Measurements from ENCODE around the gene APBA3.

APBA3 gene

DNA sequence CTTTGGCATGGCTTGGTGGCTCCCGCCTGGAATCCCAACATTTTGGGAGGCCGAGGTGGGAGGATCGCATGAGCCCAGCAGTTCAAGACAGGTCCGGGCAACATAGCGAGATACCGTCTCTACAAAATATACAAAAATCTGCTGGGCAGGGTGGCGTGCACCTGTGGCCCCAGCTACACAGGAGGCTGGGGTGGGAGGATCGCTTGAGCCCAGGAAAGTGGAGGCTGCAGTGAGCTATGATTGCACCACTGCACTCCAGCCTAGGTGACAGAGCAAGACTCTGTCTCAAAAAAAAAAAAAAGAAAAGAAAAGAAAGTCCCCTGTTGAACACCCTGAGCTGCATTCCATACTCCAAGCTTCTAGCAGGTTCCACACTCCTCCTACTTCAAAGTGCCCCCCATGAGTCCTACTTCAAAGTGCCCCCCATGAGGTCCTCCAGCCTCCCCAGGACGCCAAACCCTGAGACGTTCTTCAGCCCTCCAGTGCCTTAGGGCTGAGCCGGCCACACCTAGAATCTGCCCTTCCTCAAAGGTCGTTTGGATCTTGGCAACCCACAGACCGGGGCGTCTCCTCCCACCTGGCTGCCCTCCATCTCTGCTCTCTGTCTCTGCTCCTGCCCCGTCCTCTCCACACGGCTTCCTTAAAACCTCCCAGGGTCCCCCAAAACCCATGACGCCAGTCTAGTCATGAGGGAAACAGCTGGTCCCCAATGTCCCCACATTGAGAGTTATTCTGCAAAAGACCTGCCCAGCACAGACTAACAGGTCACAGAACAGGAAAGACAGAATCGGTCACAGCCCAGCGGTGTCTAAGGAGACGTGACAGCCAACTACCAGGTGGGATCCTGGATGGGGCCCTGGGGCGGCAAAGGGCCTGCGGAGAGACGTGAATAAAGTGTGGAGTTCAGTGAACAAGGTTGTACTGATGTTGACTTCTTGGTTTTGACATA is 48.6 kb downstream of the APBA3 start:
- DNase-seq, result no peak

GRCh38 chr19:3710265-3710812 is 51.2 kb downstream of the APBA3 start:
- peak; percentile 47 for DNase-seq

DNA sequence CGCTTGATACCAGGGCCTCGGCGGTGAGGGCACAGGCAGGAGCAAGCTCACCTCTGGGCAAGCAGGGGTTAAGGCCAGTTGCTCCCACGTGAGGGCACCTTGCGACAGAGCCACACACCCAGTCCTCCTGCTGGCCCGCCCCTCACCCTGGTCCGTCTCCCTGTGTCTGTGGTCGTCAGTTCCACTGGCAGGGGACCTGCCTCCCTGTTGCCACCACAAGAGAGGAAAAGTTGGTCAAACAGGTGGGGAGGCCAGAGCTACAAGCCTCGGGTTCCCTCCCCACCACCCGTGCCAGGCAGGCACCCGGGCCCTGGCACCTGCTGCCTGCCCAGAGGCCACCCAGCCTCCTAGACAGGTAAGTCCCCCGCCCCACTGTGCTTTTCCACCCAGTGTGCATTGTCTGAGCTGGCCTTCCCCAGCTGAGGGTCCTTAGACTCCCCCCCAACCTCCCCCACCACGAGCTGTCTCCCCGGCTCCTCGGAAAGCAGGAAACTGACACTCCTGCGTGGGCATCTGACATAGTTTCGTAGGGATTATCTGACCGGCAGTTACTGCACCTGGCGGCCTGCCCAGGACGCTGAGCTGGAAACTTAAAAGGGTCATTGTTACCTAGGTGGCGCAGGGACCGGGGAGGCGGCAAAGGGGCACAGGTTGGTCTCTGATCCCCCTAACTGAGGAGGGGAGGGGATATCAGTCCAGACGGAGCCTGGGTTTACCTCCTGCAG is 53.1 kb downstream of the APBA3 start, which contains the start of gene TJP3:
Gene TJP3 (plus strand): TSS at position 178 of the 725 bp plus-strand sequence. CDS start 20,049 bp downstream, outside the sequence.
- no peak for DNase-seq

GRCh38 chr19:3707868-3708206 is 53.7 kb downstream of the APBA3 start:
- no peak for DNase-seq

DNA sequence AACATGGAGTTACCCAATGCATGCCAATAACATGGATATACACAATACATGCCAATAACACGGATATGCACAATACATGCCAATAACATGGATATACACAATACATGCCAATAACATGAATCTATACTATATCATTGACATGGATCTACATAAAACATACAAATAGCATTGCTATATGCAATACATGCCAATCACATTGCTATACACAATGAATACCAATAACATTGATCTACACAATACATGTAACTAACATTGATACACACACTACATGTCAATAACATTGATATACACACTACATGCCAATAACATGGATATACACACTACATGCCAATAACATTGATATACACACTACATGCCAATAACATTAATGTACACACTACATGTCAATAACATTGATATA is 60.3 kb downstream of the APBA3 start:
- no peak for DNase-seq

All from hematopoietic multipotent progenitor cell treated with erythropoietin and hydrocortisone succinate and interleukin-3 and kit ligand, for 6 days (in vitro differentiated cells).